ENCODE results near the gene SBNO2.
"Not testable (repeated sequence)": the region's sequence is repeated elsewhere in the genome, so short reads cannot be mapped to it uniquely, and the experiment has no call there.

Gene SBNO2

DNA sequence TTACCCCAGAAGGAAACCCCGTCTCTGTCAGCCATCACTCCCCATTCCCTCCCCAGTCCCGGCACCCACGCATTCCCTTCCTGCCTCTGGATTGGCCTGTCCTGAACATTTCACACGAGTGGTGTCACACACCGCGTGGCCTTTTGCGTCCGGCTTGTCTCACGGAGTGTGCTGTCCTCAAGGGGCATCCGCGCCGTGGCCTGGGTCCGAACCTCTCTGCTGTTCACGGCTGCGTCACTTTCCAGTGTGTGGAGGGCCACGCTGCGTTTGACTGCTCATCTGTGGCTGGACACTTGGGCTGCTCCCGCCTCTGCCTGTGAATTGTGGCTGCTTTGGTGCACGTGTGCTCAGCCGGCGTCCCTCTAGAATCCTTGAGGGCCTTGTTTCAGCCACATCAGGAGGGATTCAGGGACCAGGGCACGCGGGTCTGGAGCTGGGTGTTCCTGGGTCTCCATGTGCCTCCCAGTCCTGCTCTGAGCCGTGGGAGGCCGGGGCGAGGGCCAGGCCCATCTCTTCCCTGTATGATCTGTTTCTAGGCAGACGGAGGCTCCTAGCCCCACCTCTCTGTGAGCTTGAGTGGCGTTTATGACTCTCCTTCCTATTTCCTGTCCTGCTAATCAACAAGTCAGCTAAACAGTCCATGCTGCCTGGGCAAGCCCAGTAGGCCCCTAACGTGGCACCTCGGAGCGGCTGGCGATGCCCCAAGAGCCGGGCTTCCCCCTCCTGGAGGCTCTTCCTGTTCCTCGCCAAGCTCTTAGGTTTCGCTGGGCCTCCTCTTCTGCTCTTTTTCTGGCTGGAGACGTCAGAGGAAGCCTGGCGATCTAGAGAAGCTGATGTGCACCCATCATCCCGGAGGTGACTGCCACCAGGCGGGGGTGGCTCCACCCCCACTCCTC is 39.6 kb upstream of the SBNO2 start:
- DNase-seq (ENCODE audit: low read depth): peak; percentile 90
- H3K4me3 ChIP-seq (ENCODE audit: low read depth, low read length): peak overlapping the region; percentile 35
- TF ChIP-seq, protein P1, sequence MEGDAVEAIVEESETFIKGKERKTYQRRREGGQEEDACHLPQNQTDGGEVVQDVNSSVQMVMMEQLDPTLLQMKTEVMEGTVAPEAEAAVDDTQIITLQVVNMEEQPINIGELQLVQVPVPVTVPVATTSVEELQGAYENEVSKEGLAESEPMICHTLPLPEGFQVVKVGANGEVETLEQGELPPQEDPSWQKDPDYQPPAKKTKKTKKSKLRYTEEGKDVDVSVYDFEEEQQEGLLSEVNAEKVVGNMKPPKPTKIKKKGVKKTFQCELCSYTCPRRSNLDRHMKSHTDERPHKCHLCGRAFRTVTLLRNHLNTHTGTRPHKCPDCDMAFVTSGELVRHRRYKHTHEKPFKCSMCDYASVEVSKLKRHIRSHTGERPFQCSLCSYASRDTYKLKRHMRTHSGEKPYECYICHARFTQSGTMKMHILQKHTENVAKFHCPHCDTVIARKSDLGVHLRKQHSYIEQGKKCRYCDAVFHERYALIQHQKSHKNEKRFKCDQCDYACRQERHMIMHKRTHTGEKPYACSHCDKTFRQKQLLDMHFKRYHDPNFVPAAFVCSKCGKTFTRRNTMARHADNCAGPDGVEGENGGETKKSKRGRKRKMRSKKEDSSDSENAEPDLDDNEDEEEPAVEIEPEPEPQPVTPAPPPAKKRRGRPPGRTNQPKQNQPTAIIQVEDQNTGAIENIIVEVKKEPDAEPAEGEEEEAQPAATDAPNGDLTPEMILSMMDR (IDR thresholded peaks at IDR 0.05; ENCODE audit: control insufficient read depth, extremely low read depth, insufficient read depth): no peak

DNA sequence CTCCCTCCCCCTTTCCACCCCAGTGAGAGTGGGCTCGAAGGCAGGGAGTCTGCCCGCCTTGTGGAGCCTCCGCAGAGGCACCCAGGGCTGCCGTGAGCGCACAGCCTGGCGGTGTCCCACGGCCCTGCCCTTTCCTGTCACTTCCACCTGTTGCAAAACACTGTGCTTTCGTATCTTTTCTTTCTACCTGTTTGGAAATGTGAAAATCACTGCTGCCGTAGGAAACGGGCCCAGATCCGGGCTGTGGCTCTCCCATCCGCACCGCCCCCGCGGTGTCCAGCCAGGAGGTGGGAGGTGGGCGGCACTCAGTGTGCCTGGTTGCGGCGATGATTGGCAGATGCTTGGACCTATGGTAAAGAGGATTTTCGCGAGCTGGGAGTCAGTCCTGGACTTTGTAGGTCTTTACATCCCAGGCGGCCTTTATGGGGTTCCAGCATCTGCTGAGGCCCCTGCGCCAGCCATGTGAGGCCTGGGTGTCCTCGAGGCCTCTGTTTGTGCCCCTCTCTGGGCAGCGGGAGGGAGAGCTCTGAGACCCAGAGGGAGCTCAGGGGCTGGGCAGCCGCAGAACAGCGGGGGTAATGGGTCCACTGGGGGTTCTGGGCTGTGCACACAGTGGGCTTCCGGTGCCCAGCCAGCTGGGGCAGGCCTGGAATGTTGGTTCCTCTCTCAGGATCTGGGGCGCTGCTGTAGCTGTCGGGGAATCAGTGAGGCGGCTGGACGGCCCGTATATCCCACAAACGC is 37.6 kb upstream of the SBNO2 start:
- no peak overlapping the region for H3K4me3 ChIP-seq (ENCODE audit: low read depth, low read length)
- DNase-seq (ENCODE audit: low read depth): no peak
- TF ChIP-seq, protein P1 (IDR thresholded peaks at IDR 0.05; ENCODE audit: control insufficient read depth, extremely low read depth, insufficient read depth): no peak

DNA sequence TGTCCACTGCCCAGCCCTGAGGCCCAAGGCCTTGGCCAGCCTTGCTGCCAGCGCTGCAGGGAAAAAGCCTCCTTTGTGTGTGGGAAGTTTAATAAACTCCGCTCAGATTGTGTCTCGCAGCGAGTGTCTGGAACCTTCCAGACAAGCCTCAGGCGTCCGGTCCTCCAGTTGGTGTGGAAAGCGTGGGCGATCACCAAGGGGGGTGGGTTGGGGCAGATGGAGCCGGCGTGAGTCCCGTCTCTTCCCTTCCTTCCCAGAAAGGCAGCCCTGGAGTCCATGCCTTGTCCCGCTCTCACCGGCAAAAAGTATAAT is 36.1 kb upstream of the SBNO2 start:
- TF ChIP-seq, protein P1 (IDR thresholded peaks at IDR 0.05; ENCODE audit: control insufficient read depth, extremely low read depth, insufficient read depth): no peak
- DNase-seq (ENCODE audit: low read depth): no peak

DNA sequence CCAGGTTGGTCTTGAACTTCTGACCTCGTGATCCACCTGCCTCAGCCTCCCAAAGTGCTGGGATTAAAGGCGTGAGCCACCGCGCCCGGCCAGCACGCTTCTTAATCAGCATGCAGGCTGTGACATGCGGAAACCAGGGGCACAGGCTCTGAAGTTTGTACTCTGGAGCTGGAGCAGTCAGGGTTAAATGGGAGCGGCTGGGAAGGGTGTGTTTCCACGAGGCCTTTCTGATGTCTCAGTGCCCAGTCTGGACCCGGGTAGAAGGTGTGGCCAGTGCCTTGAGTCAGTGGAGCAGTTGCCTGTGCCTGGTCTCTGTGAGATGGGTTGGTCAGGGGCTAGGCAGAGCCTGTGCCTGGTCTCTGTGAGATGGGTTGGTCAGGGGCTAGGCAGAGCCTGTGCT is 34.8 kb upstream of the SBNO2 start:
- not testable (repeated sequence) for H3K4me3 ChIP-seq (ENCODE audit: low read depth, low read length); DNase-seq (ENCODE audit: low read depth)

More for the DNA sequence above, 36.1 kb upstream of the SBNO2 start:
- no peak overlapping the region for H3K4me3 ChIP-seq (ENCODE audit: low read depth, low read length)

DNA sequence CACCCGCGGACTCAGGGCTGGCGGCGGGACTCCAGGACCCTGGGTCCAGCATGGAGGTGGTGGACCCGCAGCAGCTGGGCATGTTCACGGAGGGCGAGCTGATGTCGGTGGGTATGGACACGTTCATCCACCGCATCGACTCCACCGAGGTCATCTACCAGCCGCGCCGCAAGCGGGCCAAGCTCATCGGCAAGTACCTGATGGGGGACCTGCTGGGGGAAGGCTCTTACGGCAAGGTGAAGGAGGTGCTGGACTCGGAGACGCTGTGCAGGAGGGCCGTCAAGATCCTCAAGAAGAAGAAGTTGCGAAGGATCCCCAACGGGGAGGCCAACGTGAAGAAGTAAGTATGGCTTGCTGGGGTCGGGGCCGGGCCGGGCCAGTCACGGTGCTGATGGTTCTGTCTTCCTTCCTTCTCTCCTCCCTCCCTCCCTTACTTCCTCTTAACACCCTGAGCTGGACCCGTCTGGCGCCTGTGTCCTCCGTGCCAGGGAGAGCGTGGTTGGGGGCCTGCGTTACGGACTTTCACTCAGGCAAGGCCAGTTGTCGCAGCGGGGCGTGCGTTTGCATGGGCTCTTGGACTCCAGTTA is 32.9 kb upstream of the SBNO2 start:
- DNase-seq (ENCODE audit: low read depth): no peak
- TF ChIP-seq, protein P1 (IDR thresholded peaks at IDR 0.05; ENCODE audit: control insufficient read depth, extremely low read depth, insufficient read depth): no peak
- peak overlapping the region; percentile 81 for H3K4me3 ChIP-seq (ENCODE audit: low read depth, low read length)

DNA sequence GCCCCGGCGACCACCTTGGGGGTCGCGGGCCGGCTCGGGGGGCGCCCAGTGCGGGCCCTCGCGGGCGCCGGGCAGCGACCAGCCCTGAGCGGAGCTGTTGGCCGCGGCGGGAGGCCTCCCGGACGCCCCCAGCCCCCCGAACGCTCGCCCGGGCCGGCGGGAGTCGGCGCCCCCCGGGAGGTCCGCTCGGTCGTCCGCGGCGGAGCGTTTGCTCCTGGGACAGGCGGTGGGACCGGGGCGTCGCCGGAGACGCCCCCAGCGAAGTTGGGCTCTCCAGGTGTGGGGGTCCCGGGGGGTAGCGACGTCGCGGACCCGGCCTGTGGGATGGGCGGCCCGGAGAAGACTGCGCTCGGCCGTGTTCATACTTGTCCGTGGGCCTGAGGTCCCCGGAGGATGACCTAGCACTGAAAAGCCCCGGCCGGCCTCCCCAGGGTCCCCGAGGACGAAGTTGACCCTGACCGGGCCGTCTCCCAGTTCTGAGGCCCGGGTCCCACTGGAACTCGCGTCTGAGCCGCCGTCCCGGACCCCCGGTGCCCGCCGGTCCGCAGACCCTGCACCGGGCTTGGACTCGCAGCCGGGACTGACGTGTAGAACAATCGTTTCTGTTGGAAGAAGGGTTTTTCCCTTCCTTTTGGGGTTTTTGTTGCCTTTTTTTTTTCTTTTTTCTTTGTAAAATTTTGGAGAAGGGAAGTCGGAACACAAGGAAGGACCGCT is 32.2 kb upstream of the SBNO2 start:
- peak overlapping the region; percentile 81 for H3K4me3 ChIP-seq (ENCODE audit: low read depth, low read length)
- no peak for DNase-seq (ENCODE audit: low read depth)
- TF ChIP-seq, protein P1 (IDR thresholded peaks at IDR 0.05; ENCODE audit: control insufficient read depth, extremely low read depth, insufficient read depth): no peak

All from LNCaP clone FGC (cell line).